Suppressor macrophage treated with lipopolysaccharide for 1 hour (primary cell): ENCODE measurements around the gene NAALADL2.

ENCODE experiments used
- DNase-seq, 3 donors: peaks; one replicate each; pipeline ENCODE4 v3.0.0-alpha.2; 2020 to 2022

The NAALADL2 gene

DNA sequence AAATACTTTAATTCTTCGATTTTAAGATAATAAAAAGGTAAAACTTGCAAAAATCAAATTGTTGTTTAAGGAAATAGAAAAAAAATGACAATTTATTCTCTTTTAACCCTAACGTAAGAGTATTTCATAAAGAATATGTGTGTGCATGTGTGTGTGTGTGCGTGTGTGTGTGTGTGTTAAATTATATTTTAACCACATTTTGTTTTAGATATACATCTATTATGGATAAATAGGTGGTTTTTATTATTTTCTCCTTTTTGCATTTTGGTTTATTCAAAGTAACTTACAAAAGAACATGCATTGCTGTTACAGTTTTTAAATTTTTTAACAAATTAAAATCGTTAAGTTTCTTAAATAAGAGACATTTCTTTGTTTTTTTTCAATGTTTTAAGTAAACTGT lies 414.4 kb downstream of the NAALADL2 start:
- no peak for DNase-seq

DNA sequence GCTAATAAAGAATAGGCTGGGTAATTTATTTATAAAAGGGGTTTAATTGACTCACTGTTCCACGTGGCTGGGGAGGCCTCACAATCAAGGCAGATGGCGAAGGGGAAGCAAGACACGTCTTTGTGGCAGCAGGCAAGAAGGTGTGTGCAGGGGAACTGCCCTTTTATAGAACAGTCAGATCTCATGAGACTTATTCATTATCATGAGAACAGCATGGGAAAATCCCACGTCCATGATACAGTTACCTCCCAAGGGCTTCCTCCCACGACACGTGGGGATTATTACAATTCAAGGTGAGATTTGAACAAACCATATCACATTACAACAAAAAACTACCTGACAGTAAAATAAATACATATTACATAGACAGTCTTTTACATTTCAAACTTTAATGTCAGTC lies 414.9 kb downstream of the NAALADL2 start:
- no peak for DNase-seq

DNA sequence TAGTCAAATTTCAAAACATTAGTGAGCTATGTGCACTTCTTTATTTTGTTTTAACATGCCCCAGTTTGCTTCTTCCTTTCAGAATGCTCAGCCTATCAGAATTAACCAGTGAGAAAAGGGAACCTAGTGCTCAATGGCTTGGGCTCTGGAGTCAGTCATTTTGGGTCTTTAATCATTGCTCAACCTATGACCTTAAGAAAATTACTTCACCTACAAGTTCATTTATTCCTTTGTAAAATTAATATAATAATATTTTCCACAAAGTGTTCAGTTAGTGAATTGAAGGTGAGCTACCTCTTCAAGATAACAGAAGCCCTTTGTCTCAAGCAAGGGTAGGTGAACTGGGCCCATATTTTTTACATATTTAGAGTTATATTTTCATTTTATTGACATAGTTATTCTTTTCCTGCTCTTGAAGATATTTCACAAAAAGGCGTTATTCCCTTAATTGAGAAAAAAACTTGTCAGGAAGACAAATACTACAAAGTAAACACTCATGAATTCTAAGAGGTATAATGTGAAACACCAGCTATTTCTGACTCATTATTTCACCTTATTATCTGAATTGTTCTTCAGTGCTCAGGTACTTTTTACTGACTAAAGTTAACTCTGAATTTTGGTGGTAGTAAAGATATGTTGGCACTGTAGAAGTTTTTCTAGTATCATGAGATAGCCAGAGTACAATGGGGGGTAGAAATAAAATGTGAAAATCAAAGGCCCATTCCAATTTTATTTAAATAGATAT lies 415.5 kb downstream of the NAALADL2 start:
- DNase-seq: peak in 1 of 3 donors; percentile 7

DNA sequence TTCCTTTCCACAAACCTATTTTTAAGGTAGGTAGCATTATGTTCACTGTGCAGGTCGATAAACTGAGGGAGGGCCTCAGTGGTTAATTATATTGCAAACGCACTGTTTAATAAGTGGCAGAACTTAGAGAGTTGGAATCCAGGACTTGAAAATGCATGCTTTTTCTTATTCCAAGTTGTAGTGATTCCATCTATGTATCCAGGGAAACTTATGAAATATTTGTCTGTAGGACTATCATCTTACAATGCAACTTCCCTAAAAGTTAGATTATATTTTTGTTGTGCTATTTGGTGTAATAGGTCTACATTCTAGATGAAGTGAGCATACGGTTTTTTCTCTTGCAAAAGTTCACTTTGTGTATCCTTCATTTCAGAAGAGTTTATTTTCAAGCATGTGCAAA lies 419.5 kb downstream of the NAALADL2 start:
- no peak for DNase-seq

DNA sequence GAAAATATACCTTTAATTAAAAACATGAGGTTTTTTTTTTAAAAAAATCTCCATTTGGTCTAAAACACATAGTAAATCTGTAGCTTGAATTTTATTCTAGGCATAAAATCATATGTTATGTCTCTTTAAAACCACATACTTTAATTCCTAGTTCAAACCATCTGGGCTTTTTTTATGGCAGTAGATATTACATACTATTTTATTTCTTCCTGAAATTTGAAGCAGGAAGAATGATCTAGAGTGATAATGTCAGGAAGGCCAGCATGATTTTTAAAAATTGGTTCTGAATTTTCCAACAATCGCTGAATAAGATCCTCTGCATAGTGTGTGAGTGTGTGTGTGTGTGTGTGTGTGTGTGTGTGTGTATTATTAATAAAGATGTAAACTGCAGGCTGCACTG lies 420.3 kb downstream of the NAALADL2 start:
- no peak for DNase-seq

DNA sequence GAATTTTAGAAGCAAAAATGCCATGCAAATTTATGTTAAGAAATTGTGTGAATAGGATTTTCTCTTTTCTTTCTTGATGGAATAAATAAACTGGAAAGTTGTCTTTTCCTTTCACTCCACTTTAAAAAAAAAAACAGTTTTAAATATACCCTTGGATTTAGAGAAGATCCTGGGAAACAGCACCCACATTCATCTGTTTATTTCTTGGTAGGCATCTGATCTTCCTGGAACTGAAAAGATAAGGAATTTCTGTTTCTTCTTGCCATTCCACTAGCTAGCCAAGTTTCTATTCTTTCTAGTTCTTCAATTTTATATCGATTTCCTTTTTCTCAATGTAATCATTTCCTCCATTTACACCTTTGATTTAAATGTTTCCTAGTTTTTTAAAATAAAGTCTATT lies 420.8 kb downstream of the NAALADL2 start:
- no peak for DNase-seq

DNA sequence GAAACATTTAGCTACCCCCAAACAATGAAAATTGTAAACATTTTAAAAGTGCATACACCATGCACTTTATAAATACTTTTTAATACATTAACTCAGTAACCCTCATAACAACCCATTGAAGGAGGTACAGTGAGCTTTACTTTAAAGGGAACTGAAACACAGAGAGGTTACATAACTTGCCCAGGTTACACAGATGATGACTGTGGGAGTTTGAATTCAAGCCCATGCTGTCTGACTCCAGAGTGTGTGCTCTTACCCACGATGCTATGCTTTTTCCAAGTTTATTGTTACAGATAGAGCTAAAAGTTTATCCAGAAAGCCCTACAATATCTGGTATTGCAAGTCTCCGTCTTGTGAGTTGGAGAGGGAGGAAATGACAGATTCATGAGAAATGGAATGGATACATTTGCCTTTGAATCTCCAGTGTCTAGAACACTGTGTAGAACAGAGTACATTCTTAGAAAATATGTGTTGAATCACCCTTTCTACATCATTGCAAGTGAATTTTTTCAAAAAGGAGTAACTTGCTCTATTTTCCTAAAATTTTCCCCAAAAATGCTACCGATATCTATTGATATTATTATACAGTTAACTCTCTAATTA lies 428.3 kb downstream of the NAALADL2 start:
- no peak for DNase-seq

DNA sequence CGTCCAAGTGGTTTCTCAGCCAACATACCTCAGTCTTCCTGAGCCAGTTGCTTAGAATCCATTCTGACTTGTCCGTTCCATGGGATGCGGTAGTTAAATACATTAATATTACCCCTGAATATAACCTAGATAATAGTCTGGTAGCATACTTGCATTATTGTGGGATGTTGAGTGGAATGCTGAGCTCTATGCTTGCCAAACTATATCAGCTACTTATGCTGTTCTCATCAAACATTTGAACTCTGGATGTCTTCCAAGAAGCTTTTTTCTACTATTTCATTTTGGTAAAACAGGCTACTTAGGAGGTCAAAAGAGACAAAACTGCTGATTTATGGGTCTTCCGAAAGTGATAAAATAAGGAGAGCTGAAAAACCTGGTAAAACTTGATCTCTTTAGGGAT lies 429.5 kb downstream of the NAALADL2 start:
- no peak for DNase-seq

DNA sequence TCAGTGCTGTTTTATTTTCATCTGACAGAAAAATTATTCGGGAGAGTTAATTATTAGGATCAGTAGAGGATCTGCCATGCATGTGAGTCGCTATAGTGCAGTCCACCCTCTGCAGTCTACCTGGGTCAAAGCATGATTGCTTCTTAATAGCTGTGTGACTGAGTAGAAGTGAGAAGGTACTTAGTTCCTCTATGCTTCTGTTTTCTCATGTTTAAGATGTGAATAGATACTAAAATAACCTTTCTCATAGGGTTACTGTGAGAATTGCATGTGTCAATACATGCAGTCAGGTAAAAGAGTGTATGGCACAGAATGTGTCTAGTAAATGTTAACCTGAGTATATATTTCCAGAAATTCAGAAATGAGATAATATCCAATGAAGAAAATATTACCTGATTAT lies 435.7 kb downstream of the NAALADL2 start:
- no peak for DNase-seq

DNA sequence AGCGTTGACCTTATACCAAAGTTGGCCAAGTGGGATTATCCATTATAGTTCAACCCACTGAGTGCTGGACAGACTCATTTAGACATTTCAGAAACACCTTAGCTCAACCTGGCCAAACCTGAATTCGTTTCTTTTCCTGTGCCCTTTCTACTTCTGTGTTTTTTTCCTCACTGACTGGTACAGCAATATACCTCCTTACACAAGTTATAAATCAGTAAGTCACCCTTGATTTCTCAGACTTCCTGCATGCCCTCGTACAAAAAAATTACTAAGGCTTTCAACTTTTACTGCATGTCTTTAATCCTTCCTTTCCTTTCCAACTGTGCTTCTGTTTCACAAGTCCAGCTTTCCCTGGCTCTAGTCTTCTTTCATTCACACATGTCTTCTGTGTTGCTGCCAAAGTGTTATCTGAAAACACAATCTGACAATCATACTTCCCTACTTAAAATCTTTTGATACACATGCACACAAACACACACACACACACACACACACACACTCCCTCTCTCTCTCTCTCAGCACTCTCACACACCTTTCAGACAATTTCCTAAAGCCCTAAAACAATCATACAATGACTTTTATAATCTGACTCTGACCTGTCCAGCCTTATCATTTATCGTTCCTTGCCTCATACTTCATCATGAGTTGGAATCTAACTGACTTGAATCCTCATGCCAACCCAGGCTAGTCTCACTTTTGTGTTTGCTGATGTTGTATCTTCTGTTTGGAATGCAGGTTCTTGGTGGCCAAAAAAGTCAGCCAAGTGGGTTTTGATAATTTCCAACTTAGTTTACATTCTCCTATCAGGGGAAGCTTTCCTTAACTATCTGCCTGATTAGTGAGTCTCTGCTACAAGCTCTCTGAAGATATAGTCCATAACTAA lies 436.4 kb downstream of the NAALADL2 start:
- no peak for DNase-seq

DNA sequence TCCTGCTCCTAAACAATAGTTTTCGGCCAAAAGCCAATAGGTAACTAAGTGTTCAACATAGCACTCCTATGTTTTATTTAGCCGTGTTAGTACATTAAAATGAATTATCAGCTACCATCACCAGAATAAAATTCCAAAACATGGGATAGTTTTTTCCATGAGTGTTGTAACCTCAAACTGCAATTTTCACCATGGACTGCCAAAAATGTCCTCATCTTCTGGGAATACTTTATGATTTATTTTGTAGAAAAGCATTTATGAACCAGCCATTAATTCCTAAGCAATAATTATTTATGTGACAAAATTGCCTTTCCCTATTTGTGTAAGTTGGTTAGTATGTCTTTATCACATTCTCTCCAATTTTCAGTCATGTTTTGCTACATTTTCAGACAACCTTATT lies 438.1 kb downstream of the NAALADL2 start:
- DNase-seq: no peak

DNA sequence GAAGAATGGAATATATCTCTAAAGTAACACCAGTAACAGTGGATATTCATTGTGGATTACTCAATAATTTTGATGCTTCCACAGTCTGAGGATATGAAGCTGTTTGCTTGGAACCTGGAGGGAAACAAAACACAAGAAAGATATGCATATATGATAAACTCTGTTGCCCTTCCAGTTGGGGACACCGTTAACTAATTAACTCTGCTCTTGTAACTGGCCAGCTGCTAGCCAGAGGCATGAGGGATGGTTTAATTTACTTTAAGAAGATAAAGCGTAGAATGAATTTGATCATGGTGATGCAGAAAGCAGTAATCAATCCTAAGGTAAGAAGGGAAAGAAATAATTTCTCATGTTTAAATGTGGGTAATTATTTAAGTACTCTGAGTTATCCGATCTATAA lies 442.6 kb downstream of the NAALADL2 start:
- DNase-seq: no peak

DNA sequence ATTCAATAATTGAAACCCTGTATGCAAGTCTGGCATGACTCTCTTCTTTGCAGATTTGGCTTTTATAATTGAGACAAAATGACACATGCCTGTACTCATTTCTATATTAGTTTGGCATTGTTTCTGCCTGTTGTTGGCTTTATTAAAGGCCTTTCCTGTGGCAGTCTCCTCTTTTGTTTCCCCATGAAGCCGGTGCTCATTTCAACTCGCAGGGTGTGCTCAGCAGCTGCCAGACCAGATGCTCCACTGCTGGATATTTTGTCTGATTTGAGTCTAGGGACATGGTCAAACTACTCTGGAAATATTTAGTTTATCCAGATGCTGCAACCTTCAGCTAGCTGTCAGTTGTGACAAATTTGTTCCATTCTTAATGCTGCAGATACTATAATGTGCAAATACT lies 445.3 kb downstream of the NAALADL2 start:
- no peak for DNase-seq

DNA sequence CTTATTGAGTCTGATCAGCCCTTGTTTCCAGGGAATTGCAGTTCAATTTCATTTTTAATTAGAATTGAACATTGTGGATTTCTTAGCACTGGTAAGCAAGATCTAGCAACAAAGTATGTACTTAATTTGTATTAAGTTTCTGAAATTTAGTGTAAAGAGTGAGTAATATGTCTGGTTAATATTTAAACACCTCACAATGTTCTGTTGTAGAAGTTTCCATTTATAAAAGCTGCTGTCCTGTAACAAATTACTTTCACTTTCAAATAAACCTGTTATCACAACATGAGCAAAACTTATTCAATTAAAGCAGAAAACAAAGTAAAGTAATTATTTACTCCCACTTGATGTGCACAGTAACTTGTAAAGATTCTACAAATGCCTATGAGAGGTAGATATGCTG lies 448.5 kb downstream of the NAALADL2 start:
- no peak for DNase-seq

DNA sequence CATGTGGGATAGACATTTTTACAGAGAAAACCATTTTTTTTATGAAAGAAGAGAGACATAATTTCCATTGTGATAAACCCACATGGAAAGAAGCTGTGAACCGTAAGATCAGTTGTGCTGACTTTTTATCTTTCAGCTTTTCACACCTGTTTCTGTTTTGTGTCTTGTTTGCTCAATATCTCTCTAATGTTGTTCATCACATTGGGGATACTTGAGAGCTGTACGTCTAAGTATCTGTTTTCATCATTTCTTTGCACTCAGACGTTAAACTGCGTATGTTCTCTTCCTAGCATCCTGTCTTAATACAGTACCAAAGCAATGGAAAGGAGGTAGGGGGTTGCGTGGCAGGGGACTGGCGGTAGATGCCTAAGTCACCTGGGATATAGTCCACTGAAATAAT lies 449.0 kb downstream of the NAALADL2 start:
- no peak for DNase-seq

DNA sequence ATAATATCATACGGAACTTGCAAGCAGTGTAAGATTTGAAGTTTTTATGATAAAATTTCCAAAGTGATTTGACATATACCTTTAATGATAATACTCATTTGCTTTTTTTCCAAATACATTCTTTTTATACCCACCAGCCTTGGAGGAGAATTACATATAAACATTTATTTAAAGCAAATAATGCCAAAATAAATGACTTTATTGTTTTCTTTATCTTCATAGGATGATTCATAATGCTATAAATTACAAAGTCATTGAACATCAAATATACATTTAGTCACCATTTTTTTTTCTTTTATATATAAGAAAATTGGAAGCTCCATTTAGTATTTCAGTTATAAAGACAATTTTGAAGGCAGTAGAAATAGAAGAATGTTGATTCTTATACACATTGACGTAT lies 450.9 kb downstream of the NAALADL2 start:
- DNase-seq: no peak

DNA sequence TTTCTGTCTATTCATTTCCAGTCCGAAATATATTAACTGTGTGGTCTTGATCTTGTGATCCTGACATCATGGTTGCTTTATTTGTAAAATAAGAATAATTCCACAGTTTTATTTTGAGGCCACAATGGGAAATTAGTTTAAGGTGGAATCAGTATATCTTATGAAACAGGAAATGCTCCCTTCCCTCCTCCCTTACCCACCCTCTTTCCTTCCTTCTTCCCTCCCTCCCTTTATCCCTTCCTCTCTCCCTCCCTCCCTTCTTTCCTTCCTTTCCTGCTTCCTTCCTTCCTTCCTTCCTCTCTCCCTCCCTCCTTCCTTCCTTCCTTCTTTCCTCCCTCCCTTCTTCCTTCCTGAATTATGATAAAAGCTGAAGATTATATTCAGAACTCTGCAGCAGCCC lies 452.3 kb downstream of the NAALADL2 start:
- DNase-seq: no peak

DNA sequence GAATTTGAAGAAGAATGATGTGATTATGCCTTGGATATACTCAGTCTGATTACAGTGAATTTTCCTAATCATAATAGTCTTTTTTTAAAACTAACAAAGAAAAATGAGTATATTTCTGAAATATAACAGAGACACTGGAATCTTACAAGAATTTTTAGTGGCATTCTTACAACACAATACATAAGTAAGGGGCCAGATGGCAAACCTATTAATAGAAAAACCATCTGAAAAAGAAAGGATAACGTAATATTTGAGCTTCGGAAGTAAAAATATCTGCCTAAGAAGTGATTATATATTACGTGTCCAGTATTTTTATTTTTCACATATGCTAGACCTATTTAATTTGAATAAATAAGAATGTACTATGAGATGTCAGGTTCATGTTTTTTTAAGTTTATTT lies 452.8 kb downstream of the NAALADL2 start:
- no peak for DNase-seq

DNA sequence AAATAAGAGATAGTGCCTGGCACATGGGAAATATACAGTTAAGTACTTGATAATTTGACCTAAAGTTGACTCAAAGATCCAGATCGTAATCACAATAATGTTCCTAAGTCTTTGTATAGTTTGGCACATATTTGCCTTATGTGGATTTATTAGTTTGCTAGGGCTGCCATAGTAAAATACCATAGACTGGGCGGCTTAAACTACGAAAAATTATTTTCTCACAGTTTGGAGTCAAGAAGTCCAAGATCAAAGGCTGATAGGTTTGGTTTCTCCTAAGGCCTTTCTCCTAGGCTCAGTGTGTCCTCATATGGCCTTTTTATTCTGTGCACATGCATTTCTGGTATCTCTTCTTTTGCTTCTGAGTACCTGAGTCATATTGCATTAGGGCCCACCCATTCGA lies 453.7 kb downstream of the NAALADL2 start:
- no peak for DNase-seq

DNA sequence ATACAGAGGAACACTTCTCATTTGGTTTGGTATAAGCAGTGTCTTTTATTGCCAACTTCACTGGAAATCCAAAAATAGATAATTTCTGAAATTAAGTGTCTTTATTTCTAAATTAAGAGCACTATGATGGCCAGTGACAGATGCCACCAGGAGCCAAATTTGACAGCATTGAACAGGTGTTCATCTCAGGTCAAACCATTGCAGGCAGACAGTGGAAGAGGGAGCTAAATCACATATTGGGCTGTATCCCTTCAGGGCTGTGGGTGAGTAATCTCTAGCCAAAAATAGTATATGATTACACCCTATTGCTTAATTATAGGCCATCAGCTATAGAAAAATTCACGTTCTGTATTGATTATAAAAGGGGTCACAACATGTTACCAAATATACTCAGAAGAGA lies 457.7 kb downstream of the NAALADL2 start:
- DNase-seq: no peak

DNA sequence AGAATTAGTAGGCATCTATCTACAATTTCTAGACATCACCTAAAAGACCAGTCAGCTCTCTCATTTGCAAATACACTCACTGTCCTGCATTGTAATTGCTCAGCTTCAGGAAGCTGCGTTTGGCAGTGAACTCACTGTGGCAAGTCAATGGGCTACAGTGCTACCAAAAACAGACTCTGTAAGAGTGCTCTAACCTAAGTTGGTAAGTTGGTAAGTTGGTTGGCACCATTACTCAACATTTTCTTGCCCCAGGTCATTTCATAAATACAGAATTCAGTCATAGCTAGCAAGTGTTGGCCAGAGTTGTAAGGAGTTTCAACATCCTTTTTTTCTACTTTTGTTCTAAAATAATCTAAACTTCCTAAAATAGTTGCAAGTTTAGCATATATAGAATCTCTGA lies 466.3 kb downstream of the NAALADL2 start:
- no peak for DNase-seq

DNA sequence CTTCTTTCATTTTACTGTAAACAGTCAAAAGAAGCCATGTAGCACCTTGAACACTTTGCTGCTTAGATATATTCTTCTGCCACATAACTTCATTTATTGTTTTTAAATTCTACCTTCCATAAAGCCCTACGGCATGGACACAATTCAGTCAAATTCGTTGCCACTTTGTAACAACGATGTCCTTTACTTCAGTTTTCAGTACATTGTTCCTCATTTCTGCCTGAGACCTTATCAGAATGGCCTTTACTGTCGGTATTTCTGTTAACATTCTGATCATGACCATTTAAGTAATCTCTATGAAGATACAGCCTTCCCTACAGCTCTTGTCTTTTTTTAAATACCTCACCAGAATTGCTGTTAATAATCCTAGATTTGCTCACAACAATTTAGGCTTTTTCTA lies 466.9 kb downstream of the NAALADL2 start:
- DNase-seq: no peak

DNA sequence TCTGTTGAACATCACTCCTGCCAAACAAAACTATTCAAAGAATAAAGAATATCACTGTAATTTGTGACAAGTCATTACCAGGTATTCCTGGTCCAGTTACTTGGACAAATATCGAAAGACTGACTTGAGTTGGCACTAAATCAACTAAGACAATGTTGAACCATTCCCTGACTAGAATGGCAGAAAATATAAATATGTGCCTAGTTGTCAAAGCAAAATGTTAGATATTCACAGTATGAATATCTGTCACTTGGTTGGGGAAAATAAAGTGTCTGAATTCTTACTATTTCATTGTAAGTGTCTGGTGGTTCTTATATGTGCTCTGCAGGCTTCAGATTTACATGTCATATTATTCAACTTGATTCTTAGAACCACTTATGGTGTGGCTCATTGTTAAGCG lies 470.2 kb downstream of the NAALADL2 start:
- no peak for DNase-seq

DNA sequence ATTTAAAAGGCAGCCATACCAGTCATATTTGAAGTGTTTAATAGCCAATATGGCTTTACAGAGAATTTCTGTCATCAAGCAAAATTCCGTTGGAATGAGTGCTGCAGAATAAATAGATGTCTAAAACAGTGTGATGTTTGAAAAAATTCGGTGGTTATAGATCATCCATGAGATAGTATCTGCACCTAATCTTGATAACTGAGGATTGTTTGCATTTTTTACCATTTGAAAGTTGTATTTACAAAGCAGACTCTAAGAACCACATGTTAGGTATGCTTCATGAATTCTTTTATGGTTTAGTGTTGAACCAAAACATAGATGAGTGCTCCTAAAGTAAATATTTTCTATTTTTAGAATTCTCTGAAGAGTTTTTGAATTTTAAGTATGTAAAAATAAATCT lies 476.1 kb downstream of the NAALADL2 start:
- no peak for DNase-seq
